ENCODE data around the gene CECR2.

CECR2 gene

GRCh38 chr22:17483688-17484372 is 114.6 kb downstream of the CECR2 start:
- DNase-seq (ENCODE audit: low read depth) = no peak
- TF ChIP-seq CTCF (conservative IDR thresholded peaks at IDR 0.05; ENCODE audit: control insufficient read depth, insufficient read depth, low read depth, low read length) = no peak
- H3K4me3 ChIP-seq (ENCODE audit: control insufficient read depth, low read depth, low read length) = no peak overlapping the region

GRCh38 chr22:17484608-17485007 is 115.3 kb downstream of the CECR2 start:
- no peak for TF ChIP-seq CTCF (conservative IDR thresholded peaks at IDR 0.05; ENCODE audit: control insufficient read depth, insufficient read depth, low read depth, low read length)
- DNase-seq (ENCODE audit: low read depth) = no peak
- no peak overlapping the region for H3K4me3 ChIP-seq (ENCODE audit: control insufficient read depth, low read depth, low read length)

- no peak for DNase-seq (ENCODE audit: low read depth)
- H3K4me3 ChIP-seq (ENCODE audit: control insufficient read depth, low read depth, low read length) = no peak overlapping the region
- TF ChIP-seq CTCF (conservative IDR thresholded peaks at IDR 0.05; ENCODE audit: control insufficient read depth, insufficient read depth, low read depth, low read length) = no peak
Observed at GRCh38 chr22:17486313-17486712, 117.1 kb downstream of the CECR2 start.

- DNase-seq (ENCODE audit: low read depth) = no peak
- no peak for TF ChIP-seq CTCF (conservative IDR thresholded peaks at IDR 0.05; ENCODE audit: control insufficient read depth, insufficient read depth, low read depth, low read length)
- H3K4me3 ChIP-seq (ENCODE audit: control insufficient read depth, low read depth, low read length) = no peak overlapping the region
Observed at GRCh38 chr22:17486719-17487118, 117.5 kb downstream of the CECR2 start.

GRCh38 chr22:17489101-17489500 is 119.8 kb downstream of the CECR2 start:
- no peak for DNase-seq (ENCODE audit: low read depth)
- H3K4me3 ChIP-seq (ENCODE audit: control insufficient read depth, low read depth, low read length) = no peak overlapping the region
- TF ChIP-seq CTCF (conservative IDR thresholded peaks at IDR 0.05; ENCODE audit: control insufficient read depth, insufficient read depth, low read depth, low read length) = no peak

- no peak for TF ChIP-seq CTCF (conservative IDR thresholded peaks at IDR 0.05; ENCODE audit: control insufficient read depth, insufficient read depth, low read depth, low read length)
- H3K4me3 ChIP-seq (ENCODE audit: control insufficient read depth, low read depth, low read length) = no peak overlapping the region
- DNase-seq (ENCODE audit: low read depth) = no peak
Observed at GRCh38 chr22:17491090-17491640, 121.9 kb downstream of the CECR2 start.

Measured in fibroblast of mammary gland (primary cell).